ENCODE data around the gene PCDHB3.
"Not testable (repeated sequence)": the region's sequence is repeated elsewhere in the genome, so short reads cannot be mapped to it uniquely, and the experiment has no call there.

The PCDHB3 gene

GRCh38 chr5:141119250-141119649 is 19.0 kb downstream of the PCDHB3 start:
- H3K9me3 ChIP-seq (replicated peaks; ENCODE audit: insufficient read depth, low read length): no peaks in the 10 kb centered on the region
- DNase-seq: no peak
- TF ChIP-seq EZH2phosphoT487 (IDR thresholded peaks at IDR 0.05; ENCODE audit: low read length) (no peak), EZH2 (optimal IDR thresholded peaks at IDR 0.05; ENCODE audit: low read depth, low read length) (no peak)
- TF ChIP-seq, protein P1, sequence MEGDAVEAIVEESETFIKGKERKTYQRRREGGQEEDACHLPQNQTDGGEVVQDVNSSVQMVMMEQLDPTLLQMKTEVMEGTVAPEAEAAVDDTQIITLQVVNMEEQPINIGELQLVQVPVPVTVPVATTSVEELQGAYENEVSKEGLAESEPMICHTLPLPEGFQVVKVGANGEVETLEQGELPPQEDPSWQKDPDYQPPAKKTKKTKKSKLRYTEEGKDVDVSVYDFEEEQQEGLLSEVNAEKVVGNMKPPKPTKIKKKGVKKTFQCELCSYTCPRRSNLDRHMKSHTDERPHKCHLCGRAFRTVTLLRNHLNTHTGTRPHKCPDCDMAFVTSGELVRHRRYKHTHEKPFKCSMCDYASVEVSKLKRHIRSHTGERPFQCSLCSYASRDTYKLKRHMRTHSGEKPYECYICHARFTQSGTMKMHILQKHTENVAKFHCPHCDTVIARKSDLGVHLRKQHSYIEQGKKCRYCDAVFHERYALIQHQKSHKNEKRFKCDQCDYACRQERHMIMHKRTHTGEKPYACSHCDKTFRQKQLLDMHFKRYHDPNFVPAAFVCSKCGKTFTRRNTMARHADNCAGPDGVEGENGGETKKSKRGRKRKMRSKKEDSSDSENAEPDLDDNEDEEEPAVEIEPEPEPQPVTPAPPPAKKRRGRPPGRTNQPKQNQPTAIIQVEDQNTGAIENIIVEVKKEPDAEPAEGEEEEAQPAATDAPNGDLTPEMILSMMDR (IDR thresholded peaks at IDR 0.05; ENCODE audit: low read length): no peak
- H3K27me3 ChIP-seq (replicated peaks; ENCODE audit: insufficient read depth, low read length): no peaks in the 10 kb centered on the region
- no peaks in the 10 kb centered on the region for H3K9me2 ChIP-seq (replicated peaks; ENCODE audit: insufficient read depth, low read length)
- no peaks in the 10 kb centered on the region for H3F3A ChIP-seq (ENCODE audit: insufficient read depth, low read length)
- no peaks in the 10 kb centered on the region for H3K79me2 ChIP-seq (ENCODE audit: low read length)
- no peak overlapping the region for H3K9ac ChIP-seq (ENCODE audit: low read length)
- H3K27ac ChIP-seq (ENCODE audit: low read length): no peak overlapping the region
- H3K4me3 ChIP-seq (ENCODE audit: low read length): no peak overlapping the region
- no peaks in the 10 kb centered on the region for H3K36me3 ChIP-seq (replicated peaks; ENCODE audit: insufficient read depth, low read length)
- no peaks in the 10 kb centered on the region for H3K4me1 ChIP-seq (ENCODE audit: low read length)
- H3K4me2 ChIP-seq (ENCODE audit: low read depth, low read length): no peak overlapping the region
- H2AFZ ChIP-seq (ENCODE audit: low read length): no peak overlapping the region
- no peaks in the 10 kb centered on the region for H4K20me1 ChIP-seq (ENCODE audit: insufficient read depth, low read length)

DNA sequence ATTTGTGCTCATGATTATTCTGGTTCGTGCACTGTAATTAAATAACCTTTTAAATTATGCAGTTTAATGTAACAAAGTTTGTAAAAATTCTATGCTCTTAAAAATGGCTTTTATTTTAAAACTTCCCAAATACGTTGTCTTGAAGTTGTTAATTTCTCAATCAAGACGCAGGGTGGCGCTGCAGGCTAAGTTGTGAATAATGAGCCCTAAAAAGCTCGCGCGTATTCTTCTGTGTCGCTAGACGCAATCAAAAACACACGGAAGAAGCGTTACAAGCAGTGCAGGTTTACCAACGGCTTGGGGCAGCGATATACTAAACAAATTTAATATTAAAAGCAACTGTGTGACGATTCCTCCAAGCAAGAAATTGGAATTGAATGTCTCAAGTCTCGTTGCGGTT is 21.3 kb downstream of the PCDHB3 start, which contains the start of gene PCDHB4:
Gene PCDHB4 (plus strand): TSS at position 256 of the 400 bp plus-strand sequence. CDS start 181 bp downstream, outside the sequence.
- Histone ChIP-seq H3K27ac (ENCODE audit: low read length) (no peak within 1 kb of the TSS), H4K20me1 (ENCODE audit: insufficient read depth, low read length) (no peaks in the 10 kb centered on the region), H3K9ac (ENCODE audit: low read length) (no peak within 1 kb of the TSS), H3K4me1 (ENCODE audit: low read length) (no peaks in the 10 kb centered on the region), H3K79me2 (ENCODE audit: low read length) (no peaks in the 10 kb centered on the region), H3F3A (ENCODE audit: insufficient read depth, low read length) (no peaks in the 10 kb centered on the region), H3K4me2 (ENCODE audit: low read depth, low read length) (no peak within 1 kb of the TSS), H3K9me2 (replicated peaks; ENCODE audit: insufficient read depth, low read length) (no peaks in the 10 kb centered on the region), H3K36me3 (replicated peaks; ENCODE audit: insufficient read depth, low read length) (no peaks in the 10 kb centered on the region), H3K4me3 (ENCODE audit: low read length) (no peak within 1 kb of the TSS), H3K9me3 (replicated peaks; ENCODE audit: insufficient read depth, low read length) (no peaks in the 10 kb centered on the region; the same call in 1 of the 2 replicates), H3K27me3 (replicated peaks; ENCODE audit: insufficient read depth, low read length) (no peaks in the 10 kb centered on the region), H2AFZ (ENCODE audit: low read length) (no peak within 1 kb of the TSS)
- no peak for DNase-seq
- no peak for TF ChIP-seq EZH2phosphoT487 (IDR thresholded peaks at IDR 0.05; ENCODE audit: low read length)

- no peak overlapping the region for H3K27ac ChIP-seq (ENCODE audit: low read length)
- no peak for DNase-seq
- no peaks in the 10 kb centered on the region for H3K9me2 ChIP-seq (replicated peaks; ENCODE audit: insufficient read depth, low read length)
- H3K9me3 ChIP-seq (replicated peaks; ENCODE audit: insufficient read depth, low read length): no peaks in the 10 kb centered on the region; the same call in 1 of the 2 replicates
- H3K9ac ChIP-seq (ENCODE audit: low read length): no peak overlapping the region
- H3K79me2 ChIP-seq (ENCODE audit: low read length): no peaks in the 10 kb centered on the region
- H4K20me1 ChIP-seq (ENCODE audit: insufficient read depth, low read length): no peaks in the 10 kb centered on the region
- no peaks in the 10 kb centered on the region for H3K27me3 ChIP-seq (replicated peaks; ENCODE audit: insufficient read depth, low read length)
- H3F3A ChIP-seq (ENCODE audit: insufficient read depth, low read length): no peaks in the 10 kb centered on the region
- H2AFZ ChIP-seq (ENCODE audit: low read length): no peak overlapping the region
- H3K4me2 ChIP-seq (ENCODE audit: low read depth, low read length): no peak overlapping the region
- no peaks in the 10 kb centered on the region for H3K4me1 ChIP-seq (ENCODE audit: low read length)
- H3K4me3 ChIP-seq (ENCODE audit: low read length): no peak overlapping the region
- TF ChIP-seq, protein P1 (IDR thresholded peaks at IDR 0.05; ENCODE audit: low read length): no peak
- no peak for TF ChIP-seq EZH2phosphoT487 (IDR thresholded peaks at IDR 0.05; ENCODE audit: low read length)
- TF ChIP-seq EZH2 (optimal IDR thresholded peaks at IDR 0.05; ENCODE audit: low read depth, low read length): no peak
- H3K36me3 ChIP-seq (replicated peaks; ENCODE audit: insufficient read depth, low read length): no peaks in the 10 kb centered on the region
Observed at GRCh38 chr5:141121985-141122384, 21.7 kb downstream of the PCDHB3 start.

DNA sequence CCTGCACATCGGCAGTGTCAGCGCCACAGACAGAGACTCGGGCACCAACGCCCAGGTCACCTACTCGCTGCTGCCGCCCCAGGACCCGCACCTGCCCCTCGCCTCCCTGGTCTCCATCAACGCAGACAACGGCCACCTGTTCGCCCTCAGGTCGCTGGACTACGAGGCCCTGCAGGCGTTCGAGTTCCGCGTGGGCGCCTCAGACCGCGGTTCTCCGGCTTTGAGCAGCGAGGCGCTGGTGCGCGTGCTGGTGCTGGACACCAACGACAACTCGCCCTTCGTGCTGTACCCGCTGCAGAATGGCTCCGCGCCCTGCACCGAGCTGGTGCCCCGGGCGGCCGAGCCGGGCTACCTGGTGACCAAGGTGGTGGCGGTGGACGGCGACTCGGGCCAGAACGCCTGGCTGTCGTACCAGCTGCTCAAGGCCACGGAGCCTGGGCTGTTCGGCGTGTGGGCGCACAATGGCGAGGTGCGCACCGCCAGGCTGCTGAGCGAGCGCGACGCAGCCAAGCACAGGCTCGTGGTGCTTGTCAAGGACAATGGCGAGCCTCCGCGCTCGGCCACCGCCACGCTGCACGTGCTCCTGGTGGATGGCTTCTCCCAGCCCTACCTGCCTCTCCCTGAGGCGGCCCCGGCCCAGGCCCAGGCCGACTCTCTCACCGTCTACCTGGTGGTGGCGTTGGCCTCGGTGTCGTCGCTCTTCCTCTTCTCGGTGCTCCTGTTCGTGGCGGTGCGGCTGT is 23.3 kb downstream of the PCDHB3 start:
- H3K9ac ChIP-seq (ENCODE audit: low read length); H3K36me3 ChIP-seq (replicated peaks; ENCODE audit: insufficient read depth, low read length); H3K27ac ChIP-seq (ENCODE audit: low read length); H3K4me1 ChIP-seq (ENCODE audit: low read length); H3K9me3 ChIP-seq (replicated peaks; ENCODE audit: insufficient read depth, low read length); H3K9me2 ChIP-seq (replicated peaks; ENCODE audit: insufficient read depth, low read length); H4K20me1 ChIP-seq (ENCODE audit: insufficient read depth, low read length); H3F3A ChIP-seq (ENCODE audit: insufficient read depth, low read length); H3K79me2 ChIP-seq (ENCODE audit: low read length); H3K4me3 ChIP-seq (ENCODE audit: low read length); H3K27me3 ChIP-seq (replicated peaks; ENCODE audit: insufficient read depth, low read length); H3K4me2 ChIP-seq (ENCODE audit: low read depth, low read length); H2AFZ ChIP-seq (ENCODE audit: low read length); DNase-seq: not testable (repeated sequence)

Data from MM.1S (cell line).